HEK293 (cell line): Measurements from ENCODE around the gene RAB10.

Experiments used
- KLF9 ChIP-seq: fragments of 450-650 bp; formaldehyde crosslinking; IDR thresholded peaks from 2 replicates; pipeline ENCODE4 v1.5.1; 2016; ENCODE audit warnings: missing biosample characterization, missing genetic modification characterization, low read depth
- MYNN ChIP-seq: fragments of 450-650 bp; formaldehyde crosslinking; IDR thresholded peaks from 2 replicates; pipeline ENCODE4 v1.5.1; 2016; ENCODE audit warnings: missing biosample characterization, missing genetic modification characterization, borderline replicate concordance
- TCF7L2 ChIP-seq: IDR thresholded peaks from 2 replicates; pipeline ENCODE4 v1.6.1; 2011; ENCODE audit warnings: low read depth, mild to moderate bottlenecking, inconsistent platforms, low read length, moderate library complexity, borderline replicate concordance
- ZNF157 ChIP-seq: fragments of 450-650 bp; formaldehyde crosslinking; IDR thresholded peaks from 2 replicates; pipeline ENCODE4 v1.5.1; 2016; ENCODE audit warnings: missing biosample characterization, missing genetic modification characterization
- ZNF214 ChIP-seq: fragments of 450-650 bp; formaldehyde crosslinking; IDR thresholded peaks from 2 replicates; pipeline ENCODE4 v1.5.1; 2017; ENCODE audit warnings: missing biosample characterization, mild to moderate bottlenecking, missing genetic modification characterization, borderline replicate concordance
- ZNF335 ChIP-seq: fragments of 450-650 bp; formaldehyde crosslinking; conservative IDR thresholded peaks from 2 replicates; pipeline ENCODE4 v1.5.1; 2016; ENCODE audit warnings: missing biosample characterization, missing genetic modification characterization
- ZNF391 ChIP-seq: fragments of 450-650 bp; formaldehyde crosslinking; IDR thresholded peaks from 2 replicates; pipeline ENCODE4 v1.5.1; 2016; ENCODE audit warnings: low read depth, missing biosample characterization, missing genetic modification characterization, borderline replicate concordance
- ZNF433 ChIP-seq: fragments of 450-650 bp; formaldehyde crosslinking; IDR thresholded peaks from 2 replicates; pipeline ENCODE4 v1.5.1; 2016; ENCODE audit warnings: missing biosample characterization, missing genetic modification characterization, low read depth
- ZNF549 ChIP-seq: fragments of 450-650 bp; IDR thresholded peaks from 2 replicates; pipeline ENCODE4 v1.5.1; 2018; ENCODE audit warnings: missing biosample characterization, missing genetic modification characterization, mild to moderate bottlenecking, inconsistent platforms, moderate library complexity
- ZNF768 ChIP-seq: fragments of 450-650 bp; formaldehyde crosslinking; IDR thresholded peaks from 2 replicates; pipeline ENCODE4 v1.5.1; 2018; ENCODE audit warnings: missing biosample characterization, mild to moderate bottlenecking, missing genetic modification characterization
- ZSCAN16 ChIP-seq: fragments of 450-650 bp; formaldehyde crosslinking; IDR thresholded peaks from 2 replicates; pipeline ENCODE4 v1.5.1; 2016; ENCODE audit warnings: missing biosample characterization, missing genetic modification characterization
- ZSCAN30 ChIP-seq: fragments of 450-650 bp; IDR thresholded peaks from 2 replicates; pipeline ENCODE4 v1.5.1; 2018; ENCODE audit warnings: missing biosample characterization, mild to moderate bottlenecking, missing genetic modification characterization, moderate library complexity
- TF ChIP-seq, protein P1 (sequence below): fragments of 450-650 bp; formaldehyde crosslinking; IDR thresholded peaks from 2 replicates; pipeline ENCODE4 v1.5.1; 2016; ENCODE audit warnings: missing biosample characterization, missing genetic modification characterization
- TF ChIP-seq, protein P2 (sequence below): fragments of 450-650 bp; formaldehyde crosslinking; IDR thresholded peaks from 2 replicates; pipeline ENCODE4 v1.5.1; 2016; ENCODE audit warnings: missing biosample characterization, missing genetic modification characterization

- TF ChIP-seq ZSCAN16 (no peak), ZNF214 (tag by site-specific recombination) (no peak), ZSCAN30 (tag by site-specific recombination) (no peak), TCF7L2 (no peak), ZNF391 (tag by site-specific recombination) (no peak), ZNF335 (tag by site-specific recombination) (no peak), ZNF768 (tag by site-specific recombination) (no peak), MYNN (tag by site-specific recombination) (no peak), ZNF549 (tag by site-specific recombination) (no peak), ZNF433 (tag by site-specific recombination) (no peak), KLF9 (tag by site-specific recombination) (no peak), ZNF157 (tag by site-specific recombination) (no peak)
- TF ChIP-seq, protein P1, sequence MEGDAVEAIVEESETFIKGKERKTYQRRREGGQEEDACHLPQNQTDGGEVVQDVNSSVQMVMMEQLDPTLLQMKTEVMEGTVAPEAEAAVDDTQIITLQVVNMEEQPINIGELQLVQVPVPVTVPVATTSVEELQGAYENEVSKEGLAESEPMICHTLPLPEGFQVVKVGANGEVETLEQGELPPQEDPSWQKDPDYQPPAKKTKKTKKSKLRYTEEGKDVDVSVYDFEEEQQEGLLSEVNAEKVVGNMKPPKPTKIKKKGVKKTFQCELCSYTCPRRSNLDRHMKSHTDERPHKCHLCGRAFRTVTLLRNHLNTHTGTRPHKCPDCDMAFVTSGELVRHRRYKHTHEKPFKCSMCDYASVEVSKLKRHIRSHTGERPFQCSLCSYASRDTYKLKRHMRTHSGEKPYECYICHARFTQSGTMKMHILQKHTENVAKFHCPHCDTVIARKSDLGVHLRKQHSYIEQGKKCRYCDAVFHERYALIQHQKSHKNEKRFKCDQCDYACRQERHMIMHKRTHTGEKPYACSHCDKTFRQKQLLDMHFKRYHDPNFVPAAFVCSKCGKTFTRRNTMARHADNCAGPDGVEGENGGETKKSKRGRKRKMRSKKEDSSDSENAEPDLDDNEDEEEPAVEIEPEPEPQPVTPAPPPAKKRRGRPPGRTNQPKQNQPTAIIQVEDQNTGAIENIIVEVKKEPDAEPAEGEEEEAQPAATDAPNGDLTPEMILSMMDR (tag by site-specific recombination): no peak
- TF ChIP-seq, protein P2, sequence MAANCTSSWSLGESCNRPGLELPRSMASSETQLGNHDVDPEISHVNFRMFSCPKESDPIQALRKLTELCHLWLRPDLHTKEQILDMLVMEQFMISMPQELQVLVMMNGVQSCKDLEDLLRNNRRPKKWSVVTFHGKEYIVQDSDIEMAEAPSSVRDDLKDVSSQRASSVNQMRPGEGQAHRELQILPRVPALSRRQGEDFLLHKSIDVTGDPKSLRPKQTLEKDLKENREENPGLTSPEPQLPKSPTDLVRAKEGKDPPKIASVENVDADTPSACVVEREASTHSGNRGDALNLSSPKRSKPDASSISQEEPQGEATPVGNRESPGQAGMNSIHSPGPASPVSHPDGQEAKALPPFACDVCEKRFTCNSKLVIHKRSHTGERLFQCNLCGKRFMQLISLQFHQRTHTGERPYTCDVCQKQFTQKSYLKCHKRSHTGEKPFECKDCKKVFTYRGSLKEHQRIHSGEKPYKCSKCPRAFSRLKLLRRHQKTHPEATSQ: no peak
Observed at GRCh38 chr2:26020231-26020640, 13.6 kb upstream of the RAB10 start.
